ENCODE measurements around the gene SNX33.

SNX33 gene

DNA sequence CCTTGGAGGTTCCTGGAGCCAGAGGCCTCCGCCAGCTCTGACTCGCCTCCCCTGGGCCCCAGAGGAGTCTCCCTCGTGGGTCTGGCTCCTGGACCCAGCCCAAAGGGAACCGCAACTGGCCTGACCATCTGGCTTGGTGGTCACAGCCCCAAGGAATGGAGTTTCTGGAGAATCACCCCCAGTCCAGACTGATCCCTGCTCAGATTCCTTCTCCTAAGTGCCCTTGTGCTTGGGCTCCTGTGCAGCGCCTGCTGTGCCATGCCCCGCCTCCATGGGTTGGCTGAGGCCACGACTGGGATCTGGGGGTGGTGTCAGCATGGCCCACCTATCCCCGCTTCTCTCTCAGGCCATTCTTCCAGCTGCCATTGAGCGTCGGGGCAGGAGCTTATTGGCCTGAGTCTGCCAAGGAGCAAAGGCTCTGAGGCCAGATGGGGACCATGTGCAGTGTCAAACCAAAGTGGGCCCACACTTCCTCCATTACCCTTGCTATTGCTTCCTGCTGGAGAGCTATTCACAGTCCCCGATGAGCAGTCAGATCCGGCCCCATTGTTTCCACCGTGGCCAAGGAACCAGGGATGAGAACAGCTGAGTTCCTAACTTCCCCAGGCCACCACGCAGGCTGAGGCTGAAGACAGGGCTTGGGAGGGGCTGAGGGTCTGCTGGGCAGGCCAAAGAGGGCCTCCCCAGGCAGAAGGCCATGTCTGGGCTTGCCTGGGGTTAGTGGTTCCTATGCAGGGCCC, 46.0 kb downstream of the SNX33 start:
- H3K4me2 ChIP-seq (ENCODE audit: low read length) = no peak overlapping the region
- H3K4ac ChIP-seq (ENCODE audit: low read depth, low read length) = no peak overlapping the region
- no peak for DNase-seq
- H3K56ac ChIP-seq (ENCODE audit: low read length) = peak overlapping the region; percentile 35
- no peak overlapping the region for H2BK120ac ChIP-seq (ENCODE audit: low read depth, low read length)
- no peak overlapping the region for H3K4me3 ChIP-seq (ENCODE audit: low read length)
- no peak overlapping the region for H2BK15ac ChIP-seq (replicated peaks; ENCODE audit: low read depth)
- H3K27me3 ChIP-seq (ENCODE audit: insufficient read depth, low read length, poor library complexity) = no peaks in the 10 kb centered on the region
- no peak overlapping the region for H2AK5ac ChIP-seq (ENCODE audit: low read length)
- H3K9ac ChIP-seq (ENCODE audit: low read length) = no peak overlapping the region
- H4K8ac ChIP-seq (ENCODE audit: low read depth, low read length) = no peak overlapping the region
- no peaks in the 10 kb centered on the region for H3K79me2 ChIP-seq (ENCODE audit: control insufficient read depth, insufficient read depth, low read length)
- no peak overlapping the region for H3K18ac ChIP-seq (ENCODE audit: low read length)
- H3K4me1 ChIP-seq (ENCODE audit: control insufficient read depth, low read depth, low read length) = peaks cover 2% of the 10 kb centered on the region
- H4K5ac ChIP-seq (ENCODE audit: low read length) = no peak overlapping the region
- no peaks in the 10 kb centered on the region for H3K36me3 ChIP-seq (ENCODE audit: control insufficient read depth, insufficient read depth, low read length)
- H3K23ac ChIP-seq (ENCODE audit: low read length) = no peak overlapping the region
- WGBS (ENCODE audit: extremely low coverage, insufficient coverage, low lambda C conversion rate) = no CpG with 5 or more reads among the region's 14 CpGs
- H3K27ac ChIP-seq (ENCODE audit: low read depth, low read length) = no peak overlapping the region
- no peaks in the 10 kb centered on the region for H3K79me1 ChIP-seq (ENCODE audit: low read length)
- no peak overlapping the region for H2BK5ac ChIP-seq (ENCODE audit: low read length)

DNA sequence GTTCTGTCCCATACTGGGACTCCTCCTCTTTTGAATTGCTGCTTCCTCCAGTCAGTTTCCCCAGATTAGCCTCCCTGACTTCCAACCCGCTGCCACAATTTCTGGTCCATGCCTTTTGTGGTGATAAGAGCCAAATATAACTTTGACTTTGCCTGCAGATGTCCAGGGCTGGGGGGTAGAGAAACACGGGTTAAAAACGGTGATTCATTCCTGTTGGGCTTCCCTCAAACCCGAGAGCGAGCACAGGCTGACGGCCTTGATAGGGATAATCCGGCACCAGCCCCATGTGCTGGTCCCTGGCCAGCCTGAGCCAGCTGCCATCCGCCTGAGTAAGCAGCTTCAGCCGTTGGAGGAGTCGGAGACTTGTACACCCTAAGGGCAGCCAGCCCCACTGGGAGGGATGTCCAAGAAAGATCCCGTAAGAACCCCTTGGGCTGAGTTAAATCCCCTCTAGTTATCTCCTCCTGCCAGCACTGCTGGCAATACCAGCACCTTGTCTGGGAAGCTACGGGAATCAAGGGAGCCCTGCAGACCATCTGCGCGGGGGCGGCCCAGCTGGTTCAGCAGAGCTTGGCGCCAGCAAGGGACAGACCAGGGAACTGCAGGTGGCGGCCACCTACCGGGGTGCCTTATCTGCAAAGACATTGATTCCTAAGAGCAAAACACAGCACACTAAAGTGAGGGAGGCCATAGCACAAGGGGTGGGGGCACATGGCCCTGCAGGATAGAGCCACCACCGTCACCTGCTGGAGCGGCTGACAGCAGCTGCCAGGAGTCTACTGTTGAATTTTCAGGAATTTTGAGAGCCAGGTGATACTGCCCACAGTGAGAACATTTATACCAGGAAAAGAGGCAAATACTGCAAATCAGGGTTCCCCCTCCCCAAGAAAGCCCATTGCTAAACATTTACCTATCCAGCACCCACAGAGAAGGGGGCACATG, 46.8 kb downstream of the SNX33 start:
- Histone ChIP-seq H3K4me3 (ENCODE audit: low read length) (no peak overlapping the region), H3K36me3 (ENCODE audit: control insufficient read depth, insufficient read depth, low read length) (no peaks in the 10 kb centered on the region), H3K4ac (ENCODE audit: low read depth, low read length) (no peak overlapping the region), H3K27ac (ENCODE audit: low read depth, low read length) (no peak overlapping the region), H3K4me1 (ENCODE audit: control insufficient read depth, low read depth, low read length) (peaks cover 2% of the 10 kb centered on the region), H4K8ac (ENCODE audit: low read depth, low read length) (no peak overlapping the region), H2AK5ac (ENCODE audit: low read length) (no peak overlapping the region), H3K18ac (ENCODE audit: low read length) (no peak overlapping the region), H3K56ac (ENCODE audit: low read length) (peak overlapping the region; percentile 35), H3K79me2 (ENCODE audit: control insufficient read depth, insufficient read depth, low read length) (no peaks in the 10 kb centered on the region), H2BK120ac (ENCODE audit: low read depth, low read length) (no peak overlapping the region), H2BK5ac (ENCODE audit: low read length) (no peak overlapping the region), H3K4me2 (ENCODE audit: low read length) (no peak overlapping the region), H3K27me3 (ENCODE audit: insufficient read depth, low read length, poor library complexity) (no peaks in the 10 kb centered on the region), H3K79me1 (ENCODE audit: low read length) (no peaks in the 10 kb centered on the region), H4K5ac (ENCODE audit: low read length) (no peak overlapping the region), H2BK15ac (replicated peaks; ENCODE audit: low read depth) (no peak overlapping the region), H3K23ac (ENCODE audit: low read length) (no peak overlapping the region), H3K9ac (ENCODE audit: low read length) (no peak overlapping the region)
- DNase-seq = peak; percentile 72
- no CpG with 5 or more reads among the region's 20 CpGs for WGBS (ENCODE audit: extremely low coverage, insufficient coverage, low lambda C conversion rate)

DNA sequence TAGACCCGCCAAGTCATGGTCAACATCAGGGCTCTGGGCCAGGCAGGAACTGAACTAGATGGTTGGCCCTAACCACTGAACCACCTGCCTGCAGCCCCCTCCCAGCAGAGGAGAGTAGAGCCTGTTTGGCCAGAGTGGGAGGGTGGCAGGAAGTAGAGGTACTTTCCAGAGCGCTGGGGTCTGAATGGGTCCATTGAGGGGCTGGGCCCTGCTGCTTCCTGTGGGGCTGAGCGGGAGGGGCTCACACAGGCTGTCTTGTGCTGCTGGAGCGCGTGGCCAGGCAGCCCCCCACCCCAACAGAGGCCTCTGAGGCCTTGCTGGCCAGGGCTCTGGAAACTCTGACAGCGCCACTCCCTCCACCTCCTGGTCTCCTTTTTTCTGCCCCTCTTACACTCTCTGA, 47.5 kb downstream of the SNX33 start:
- no peak overlapping the region for H4K5ac ChIP-seq (ENCODE audit: low read length)
- no peaks in the 10 kb centered on the region for H3K27me3 ChIP-seq (ENCODE audit: insufficient read depth, low read length, poor library complexity)
- peaks cover 2% of the 10 kb centered on the region for H3K4me1 ChIP-seq (ENCODE audit: control insufficient read depth, low read depth, low read length)
- no peak overlapping the region for H3K4me3 ChIP-seq (ENCODE audit: low read length)
- H2BK5ac ChIP-seq (ENCODE audit: low read length) = no peak overlapping the region
- no peaks in the 10 kb centered on the region for H3K79me1 ChIP-seq (ENCODE audit: low read length)
- no peak overlapping the region for H2BK15ac ChIP-seq (replicated peaks; ENCODE audit: low read depth)
- no peaks in the 10 kb centered on the region for H3K36me3 ChIP-seq (ENCODE audit: control insufficient read depth, insufficient read depth, low read length)
- no peak overlapping the region for H2BK120ac ChIP-seq (ENCODE audit: low read depth, low read length)
- no CpG with 5 or more reads among the region's 6 CpGs for WGBS (ENCODE audit: extremely low coverage, insufficient coverage, low lambda C conversion rate)
- no peak for DNase-seq
- H3K4me2 ChIP-seq (ENCODE audit: low read length) = no peak overlapping the region
- H3K27ac ChIP-seq (ENCODE audit: low read depth, low read length) = no peak overlapping the region
- no peak overlapping the region for H3K18ac ChIP-seq (ENCODE audit: low read length)
- H3K79me2 ChIP-seq (ENCODE audit: control insufficient read depth, insufficient read depth, low read length) = no peaks in the 10 kb centered on the region
- no peak overlapping the region for H3K9ac ChIP-seq (ENCODE audit: low read length)
- no peak overlapping the region for H3K4ac ChIP-seq (ENCODE audit: low read depth, low read length)
- H3K23ac ChIP-seq (ENCODE audit: low read length) = no peak overlapping the region
- H4K8ac ChIP-seq (ENCODE audit: low read depth, low read length) = no peak overlapping the region
- no peak overlapping the region for H3K56ac ChIP-seq (ENCODE audit: low read length)
- no peak overlapping the region for H2AK5ac ChIP-seq (ENCODE audit: low read length)

DNA sequence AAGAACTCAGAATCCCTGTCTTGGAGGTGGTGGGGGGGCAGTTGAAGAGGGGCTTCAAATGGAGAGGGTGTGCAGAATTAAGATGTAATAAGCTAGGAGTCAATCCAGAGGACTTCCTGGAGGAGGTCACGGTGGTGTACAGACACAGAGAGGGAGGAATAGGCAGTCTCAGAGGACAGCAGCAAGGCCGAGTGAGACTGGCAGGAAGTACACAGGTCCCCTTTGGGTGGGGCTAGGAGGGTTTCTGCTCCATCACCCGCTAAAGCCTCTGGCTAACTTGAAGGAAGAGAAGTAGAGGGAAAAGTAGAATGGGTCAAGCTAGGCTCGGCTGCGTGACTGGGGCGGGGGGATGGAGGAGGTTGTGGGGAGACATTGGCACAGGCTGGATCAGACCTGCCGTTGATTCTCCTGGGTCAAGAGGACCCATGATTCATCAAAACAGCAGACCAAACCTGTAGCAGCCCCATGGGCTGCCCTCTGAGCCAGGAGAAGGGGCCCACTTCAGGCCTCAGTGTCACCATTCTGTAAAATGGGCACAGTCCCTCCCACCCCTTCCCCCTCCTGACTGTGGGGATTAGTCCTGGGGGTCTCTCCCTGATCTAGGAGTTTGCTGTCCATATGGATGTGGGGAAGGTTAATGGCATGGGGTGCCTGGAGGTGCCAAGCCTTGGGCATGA, 48.1 kb downstream of the SNX33 start:
- Histone ChIP-seq H3K27ac (ENCODE audit: low read depth, low read length) (no peak overlapping the region), H4K8ac (ENCODE audit: low read depth, low read length) (no peak overlapping the region), H3K4me2 (ENCODE audit: low read length) (no peak overlapping the region), H3K4me1 (ENCODE audit: control insufficient read depth, low read depth, low read length) (peaks cover 2% of the 10 kb centered on the region), H2BK5ac (ENCODE audit: low read length) (no peak overlapping the region), H2BK120ac (ENCODE audit: low read depth, low read length) (no peak overlapping the region), H3K4ac (ENCODE audit: low read depth, low read length) (no peak overlapping the region), H2BK15ac (replicated peaks; ENCODE audit: low read depth) (no peak overlapping the region), H2AK5ac (ENCODE audit: low read length) (no peak overlapping the region), H4K5ac (ENCODE audit: low read length) (no peak overlapping the region), H3K36me3 (ENCODE audit: control insufficient read depth, insufficient read depth, low read length) (no peaks in the 10 kb centered on the region), H3K4me3 (ENCODE audit: low read length) (no peak overlapping the region), H3K27me3 (ENCODE audit: insufficient read depth, low read length, poor library complexity) (no peaks in the 10 kb centered on the region), H3K79me2 (ENCODE audit: control insufficient read depth, insufficient read depth, low read length) (no peaks in the 10 kb centered on the region), H3K18ac (ENCODE audit: low read length) (no peak overlapping the region), H3K9ac (ENCODE audit: low read length) (no peak overlapping the region), H3K56ac (ENCODE audit: low read length) (no peak overlapping the region), H3K23ac (ENCODE audit: low read length) (no peak overlapping the region), H3K79me1 (ENCODE audit: low read length) (no peaks in the 10 kb centered on the region)
- no CpG with 5 or more reads among the region's 7 CpGs for WGBS (ENCODE audit: extremely low coverage, insufficient coverage, low lambda C conversion rate)
- DNase-seq = no peak

DNA sequence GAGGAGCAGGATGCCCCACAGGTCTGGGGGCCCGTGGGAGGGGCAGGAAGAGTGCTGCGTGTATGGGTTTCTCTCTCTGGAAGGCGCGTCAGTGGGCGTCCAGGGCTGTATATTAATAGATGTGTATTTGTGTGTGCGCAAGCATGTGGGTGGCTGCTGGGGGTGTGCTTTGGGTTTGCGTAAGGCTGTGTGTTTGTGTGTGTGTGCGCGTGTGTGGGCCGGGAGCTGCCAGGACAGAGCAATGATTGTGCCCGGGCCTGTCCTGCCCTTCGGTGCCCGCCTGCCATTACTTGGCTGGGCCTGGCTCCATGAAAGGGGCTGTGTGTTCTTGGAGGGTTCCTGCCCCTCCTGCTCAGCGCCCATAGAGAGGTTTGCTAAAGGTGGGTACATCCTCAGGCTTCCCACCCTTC, 48.6 kb downstream of the SNX33 start:
- no peak overlapping the region for H3K18ac ChIP-seq (ENCODE audit: low read length)
- H3K4me3 ChIP-seq (ENCODE audit: low read length) = no peak overlapping the region
- no peaks in the 10 kb centered on the region for H3K36me3 ChIP-seq (ENCODE audit: control insufficient read depth, insufficient read depth, low read length)
- no peak overlapping the region for H3K23ac ChIP-seq (ENCODE audit: low read length)
- H3K4me1 ChIP-seq (ENCODE audit: control insufficient read depth, low read depth, low read length) = peaks cover 2% of the 10 kb centered on the region
- no peaks in the 10 kb centered on the region for H3K79me1 ChIP-seq (ENCODE audit: low read length)
- no peak overlapping the region for H4K8ac ChIP-seq (ENCODE audit: low read depth, low read length)
- H3K4ac ChIP-seq (ENCODE audit: low read depth, low read length) = no peak overlapping the region
- H3K9ac ChIP-seq (ENCODE audit: low read length) = no peak overlapping the region
- no peak overlapping the region for H2BK120ac ChIP-seq (ENCODE audit: low read depth, low read length)
- H3K4me2 ChIP-seq (ENCODE audit: low read length) = no peak overlapping the region
- H2AK5ac ChIP-seq (ENCODE audit: low read length) = no peak overlapping the region
- no peak overlapping the region for H3K27ac ChIP-seq (ENCODE audit: low read depth, low read length)
- DNase-seq = no peak
- WGBS (ENCODE audit: extremely low coverage, insufficient coverage, low lambda C conversion rate) = no CpG with 5 or more reads among the region's 14 CpGs
- no peaks in the 10 kb centered on the region for H3K79me2 ChIP-seq (ENCODE audit: control insufficient read depth, insufficient read depth, low read length)
- H2BK15ac ChIP-seq (replicated peaks; ENCODE audit: low read depth) = no peak overlapping the region
- no peak overlapping the region for H4K5ac ChIP-seq (ENCODE audit: low read length)
- H3K27me3 ChIP-seq (ENCODE audit: insufficient read depth, low read length, poor library complexity) = no peaks in the 10 kb centered on the region
- no peak overlapping the region for H3K56ac ChIP-seq (ENCODE audit: low read length)
- no peak overlapping the region for H2BK5ac ChIP-seq (ENCODE audit: low read length)

Measured in mesendoderm (in vitro differentiated cells).